Keratinocyte (primary cell): ENCODE measurements around the gene LPIN1. TPM values are rescaled to one million over a fixed set of nuclear protein-coding genes. Genes with fewer than 3 reads are reported as not detected.
"Not testable (repeated sequence)": the region's sequence is repeated elsewhere in the genome, so short reads cannot be mapped to it uniquely, and the experiment has no call there.

Source experiments
- DNase-seq: peaks from one replicate; pipeline ENCODE4 v3.0.0-alpha.2; 2011; ENCODE audit warnings: low read depth, missing footprints, low spot score
- FAIRE-seq: peaks from 2 replicates; lab custom pipeline; 2011; peaks lifted over from hg19 to GRCh38; lab: Jason Lieb, UNC
- H2AFZ ChIP-seq: 2 replicates; pipeline ENCODE4 v1.6.0; 2012; ENCODE audit warnings: low read length, control low read depth, inconsistent platforms; ENCODE audit not compliant: control insufficient read depth
- H3K27ac ChIP-seq: 2 replicates; pipeline ENCODE4 v1.5.1; 2011; ENCODE audit warnings: low read length; ENCODE audit not compliant: control insufficient read depth, insufficient read depth
- H3K27me3 ChIP-seq: 3 replicates; pipeline ENCODE4 v1.6.0; 2011; ENCODE audit warnings: low read length; ENCODE audit not compliant: control insufficient read depth, insufficient read depth; ENCODE audit errors: extremely low read depth
- H3K36me3 ChIP-seq, 2 experiments: 2 replicates in 1 of 2; 3 replicates in 1 of 2; pipeline ENCODE4 v1.5.1; 2011; ENCODE audit warnings: low read length in 2 of 2, mild to moderate bottlenecking in 1 of 2; ENCODE audit not compliant: control insufficient read depth in 2 of 2, insufficient read depth in 2 of 2; ENCODE audit errors: extremely low read depth in 1 of 2
- H3K4me1 ChIP-seq: 3 replicates; pipeline ENCODE4 v1.5.1; 2011; ENCODE audit warnings: low read length; ENCODE audit not compliant: control insufficient read depth, insufficient read depth; ENCODE audit errors: extremely low read depth
- H3K4me2 ChIP-seq: 3 replicates; pipeline ENCODE4 v1.6.0; 2011; ENCODE audit warnings: low read depth, low read length; ENCODE audit not compliant: control insufficient read depth, insufficient read depth; ENCODE audit errors: extremely low read depth
- H3K4me3 ChIP-seq, 3 experiments: fragments of 200-600 bp in 1 of 3; sonication (generic) in 1 of 3; 2 replicates in 2 of 3; 3 replicates in 1 of 3; pipeline ENCODE4 v1.5.1; 2011 to 2016; ENCODE audit warnings: low read length in 3 of 3, mild to moderate bottlenecking in 3 of 3, control low read depth in 2 of 3, inconsistent platforms in 1 of 3, low read depth in 1 of 3, mixed read lengths in 1 of 3, mixed run types in 1 of 3, moderate library complexity in 1 of 3; ENCODE audit not compliant: control insufficient read depth in 2 of 3, insufficient read depth in 2 of 3; ENCODE audit errors: extremely low read depth in 1 of 3
- H3K79me2 ChIP-seq: 2 replicates; pipeline ENCODE4 v1.6.0; 2012; ENCODE audit warnings: low read length; ENCODE audit not compliant: control insufficient read depth, insufficient read depth
- H3K9ac ChIP-seq: 3 replicates; pipeline ENCODE4 v1.6.0; 2011; ENCODE audit warnings: low read length; ENCODE audit not compliant: control insufficient read depth, insufficient read depth; ENCODE audit errors: extremely low read depth
- H3K9me1 ChIP-seq: 3 replicates; pipeline ENCODE4 v1.6.0; 2011; ENCODE audit warnings: low read length; ENCODE audit not compliant: control insufficient read depth, insufficient read depth; ENCODE audit errors: extremely low read depth
- H3K9me3 ChIP-seq: 2 replicates; pipeline ENCODE4 v1.5.1; 2012; ENCODE audit warnings: low read depth, low read length; ENCODE audit not compliant: control insufficient read depth
- H4K20me1 ChIP-seq: 3 replicates; pipeline ENCODE4 v1.6.0; 2011; ENCODE audit warnings: low read length; ENCODE audit not compliant: control insufficient read depth, insufficient read depth; ENCODE audit errors: extremely low read depth
- CTCF ChIP-seq, 3 experiments: IDR thresholded peaks in 1 of 3; conservative IDR thresholded peaks in 1 of 3; optimal IDR thresholded peaks in 1 of 3; 2 replicates in 2 of 3; 3 replicates in 1 of 3; pipeline versions ENCODE3 to v1.5.1; 2011; ENCODE audit warnings: low read length in 3 of 3, mild to moderate bottlenecking in 3 of 3, moderate library complexity in 2 of 3, control low read depth in 1 of 3, inconsistent platforms in 1 of 3; ENCODE audit not compliant: insufficient read depth in 2 of 3; ENCODE audit errors: extremely low read depth in 1 of 3
- EZH2 ChIP-seq: IDR thresholded peaks from one replicate; pipeline ENCODE4 v1.6.1; 2012; ENCODE audit warnings: inconsistent platforms, mild to moderate bottlenecking, low read length, moderate library complexity
- dilution Hi-C: fragments of 300-500 bp; cut with MboI; formaldehyde crosslinking; loops from one replicate; pipeline ENCODE4 v1.7.0; 2020; ENCODE audit warnings: low sequenced_read_pairs; ENCODE audit not compliant: extremely low pct_ligation_motif_present
- polyA plus RNA-seq, 5 experiments: library from polyadenylated mRNA; depleted of rRNA in 3 of 5; stranded (reverse) in 3 of 5; stranded (forward) in 1 of 5; unstranded in 1 of 5; fragments of >200 nt; gene quantifications; 1 replicate in 1 of 5; 2 replicates in 3 of 5; 3 replicates in 1 of 5; pipeline versions ENCODE4 v1.2.1 to v1.2.3, GENCODE V29; 2011 to 2012; ENCODE audit warnings: missing spikeins in 2 of 5, low read depth in 1 of 5, low replicate concordance in 1 of 5

The LPIN1 gene
- polyA plus RNA-seq, 1 donor (not counting 4 experiments of a cell fraction or from before 2014, with no cell fraction given) = 79.6 TPM

- Histone ChIP-seq H2AFZ (no peak overlapping the region), H3K9ac (no peak overlapping the region), H3K27ac (no peak overlapping the region), H3K4me3 (no peak overlapping the region), H3K9me1 (no peaks in the 10 kb centered on the region), H3K36me3 (no peaks in the 10 kb centered on the region), H3K27me3 (peaks cover 34% of the 10 kb centered on the region), H3K4me2 (no peak overlapping the region), H4K20me1 (no peaks in the 10 kb centered on the region), H3K79me2 (no peaks in the 10 kb centered on the region), H3K9me3 (no peaks in the 10 kb centered on the region), H3K4me1 (no peaks in the 10 kb centered on the region)
- no peak for TF ChIP-seq CTCF (optimal IDR thresholded peaks at IDR 0.05 in 1 of 3, IDR thresholded peaks at IDR 0.05 in 1 of 3, conservative IDR thresholded peaks at IDR 0.05 in 1 of 3; ENCODE audit: extremely low read depth in 1 of 3, insufficient read depth in 2 of 3, low read length in 3 of 3)
- TF ChIP-seq EZH2 = no peak
- no peak for DNase-seq
- dilution Hi-C loops = no loop called here
- no peak for FAIRE-seq
Measured at GRCh38 chr2:11726384-11726783, 20.0 kb upstream of the LPIN1 start.

GRCh38 chr2:11729362-11730212, 16.8 kb upstream of the LPIN1 start:
- H3K79me2 ChIP-seq = no peaks in the 10 kb centered on the region
- no peak overlapping the region for H3K4me3 ChIP-seq
- TF ChIP-seq CTCF (optimal IDR thresholded peaks at IDR 0.05 in 1 of 3, IDR thresholded peaks at IDR 0.05 in 1 of 3, conservative IDR thresholded peaks at IDR 0.05 in 1 of 3; ENCODE audit: extremely low read depth in 1 of 3, insufficient read depth in 2 of 3, low read length in 3 of 3) = no peak
- FAIRE-seq (no peak), DNase-seq (no peak)
- no peak overlapping the region for H2AFZ ChIP-seq
- H3K4me1 ChIP-seq = no peaks in the 10 kb centered on the region
- no peaks in the 10 kb centered on the region for H3K9me3 ChIP-seq
- H3K9me1 ChIP-seq = no peaks in the 10 kb centered on the region
- dilution Hi-C loops = no loop called here
- no peak overlapping the region for H3K9ac ChIP-seq
- no peaks in the 10 kb centered on the region for H4K20me1 ChIP-seq
- H3K27ac ChIP-seq = no peak overlapping the region
- H3K4me2 ChIP-seq = no peak overlapping the region
- no peaks in the 10 kb centered on the region for H3K36me3 ChIP-seq
- H3K27me3 ChIP-seq = peaks cover 18% of the 10 kb centered on the region

GRCh38 chr2:11731214-11731984, 15.0 kb upstream of the LPIN1 start:
- H2AFZ ChIP-seq, H3K4me1 ChIP-seq, H3K4me2 ChIP-seq, H3K9me1 ChIP-seq, H3K9ac ChIP-seq, H3K79me2 ChIP-seq, H3K9me3 ChIP-seq, DNase-seq, H3K36me3 ChIP-seq, FAIRE-seq, dilution Hi-C loops, H3K27ac ChIP-seq, H3K4me3 ChIP-seq, H4K20me1 ChIP-seq: not testable (repeated sequence)
- peaks cover 18% of the 10 kb centered on the region for H3K27me3 ChIP-seq
